GM12878 (cell line): Measurements from ENCODE around the gene CLEC5A. TPM values are rescaled to one million over a fixed set of nuclear protein-coding genes. Genes with fewer than 3 reads are reported as not detected.

Source experiments
- GABPA ChIP-seq: IDR thresholded peaks from 2 replicates; pipeline ENCODE4 v1.6.1; 2014; ENCODE audit warnings: antibody characterized with exemption, low read depth, mild to moderate bottlenecking, inconsistent platforms
- POLR2AphosphoS2 ChIP-seq: IDR thresholded peaks from 2 replicates; pipeline ENCODE4 v1.6.1; 2011; ENCODE audit warnings: low read depth, mild to moderate bottlenecking, low read length, improper control_type of control experiment, moderate library complexity
- SMC3 ChIP-seq: IDR thresholded peaks from 2 replicates; pipeline ENCODE4 v1.6.1; 2011; ENCODE audit warnings: low read length, improper control_type of control experiment, borderline replicate concordance
- polyA plus RNA-seq, 11 experiments: library from polyadenylated mRNA; depleted of rRNA in 4 of 11; unstranded in 6 of 11; stranded (reverse) in 5 of 11; fragments of >200 nt; fragmentation: Nextera tagmentation in 4 of 11; fragmentation: Illumina TruSeq in 1 of 11; extraction: Ambion mirVana in 4 of 11; extraction: Trizol in 1 of 11; gene quantifications; 1 replicate in 1 of 11; 2 replicates in 10 of 11; pipeline versions ENCODE4 v1.2.1 to v1.2.3, GENCODE V29; 2011 to 2016; ENCODE audit warnings: inconsistent platforms in 2 of 11, missing spikeins in 2 of 11, low read depth in 1 of 11
- total RNA-seq, 4 experiments: library from RNA; depleted of rRNA in 3 of 4; stranded (reverse); fragments of >200 nt in 3 of 4; fragmentation: Illumina TruSeq in 1 of 4; extraction: Trizol in 1 of 4; gene quantifications; 2 replicates each; pipeline versions ENCODE4 v1.2.1 to v1.2.3, GENCODE V29; 2013 to 2021
- TF ChIP-seq, protein P1 (sequence below): fragments of 450-650 bp; IDR thresholded peaks from 2 replicates; pipeline ENCODE4 v1.6.1; 2017; ENCODE audit warnings: mild to moderate bottlenecking
- TF ChIP-seq, protein P2 (sequence below): IDR thresholded peaks from 2 replicates; pipeline ENCODE4 v1.6.1; 2011; ENCODE audit warnings: mild to moderate bottlenecking, low read depth, low read length, moderate library complexity; ENCODE audit not compliant: insufficient replicate concordance
- TF ChIP-seq, protein P3 (sequence below): fragments of 150-350 bp; IDR thresholded peaks from 2 replicates; pipeline ENCODE4 v1.6.1; 2014; ENCODE audit warnings: mild to moderate bottlenecking, low read depth, low read length
- TF ChIP-seq, protein P4 (sequence below), 3 experiments: IDR thresholded peaks in 2 of 3; conservative IDR thresholded peaks in 1 of 3; 2 replicates each; pipeline ENCODE4 v1.5.1; 2011; ENCODE audit warnings: low read depth in 3 of 3, low read length in 3 of 3, mild to moderate bottlenecking in 3 of 3, control low read depth in 2 of 3, moderate library complexity in 2 of 3, inconsistent platforms in 1 of 3, mixed read lengths in 1 of 3; ENCODE audit not compliant: control insufficient read depth in 2 of 3, insufficient read depth in 1 of 3; ENCODE audit errors: extremely low read depth in 1 of 3

The CLEC5A gene
- total and polyA plus RNA-seq, 10 of the 15 experiments (the other 5 are each of a cell fraction or from before 2014, with no cell fraction given), result not detected

DNA sequence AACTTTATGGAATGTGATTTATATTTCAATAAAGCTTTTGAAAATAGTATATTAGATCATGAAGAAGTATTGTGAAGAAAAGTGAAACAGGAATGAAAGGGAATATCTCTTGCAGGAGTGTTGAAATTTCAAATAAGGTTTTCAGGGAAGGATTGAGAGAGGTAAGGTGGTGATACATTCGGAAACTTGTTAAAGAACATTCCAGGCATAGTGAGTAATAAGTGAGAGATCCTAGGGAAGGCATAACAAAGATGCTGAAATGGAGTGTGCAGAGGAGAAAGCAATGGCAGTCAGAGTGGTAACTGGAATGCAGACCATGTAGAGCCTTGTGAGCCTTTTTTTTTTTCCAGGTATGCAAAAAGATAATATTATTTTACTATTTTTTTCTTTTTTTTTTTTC lies 26.5 kb downstream of the CLEC5A start (continued):
- TF ChIP-seq POLR2AphosphoS2, result no peak
- TF ChIP-seq, protein P1, sequence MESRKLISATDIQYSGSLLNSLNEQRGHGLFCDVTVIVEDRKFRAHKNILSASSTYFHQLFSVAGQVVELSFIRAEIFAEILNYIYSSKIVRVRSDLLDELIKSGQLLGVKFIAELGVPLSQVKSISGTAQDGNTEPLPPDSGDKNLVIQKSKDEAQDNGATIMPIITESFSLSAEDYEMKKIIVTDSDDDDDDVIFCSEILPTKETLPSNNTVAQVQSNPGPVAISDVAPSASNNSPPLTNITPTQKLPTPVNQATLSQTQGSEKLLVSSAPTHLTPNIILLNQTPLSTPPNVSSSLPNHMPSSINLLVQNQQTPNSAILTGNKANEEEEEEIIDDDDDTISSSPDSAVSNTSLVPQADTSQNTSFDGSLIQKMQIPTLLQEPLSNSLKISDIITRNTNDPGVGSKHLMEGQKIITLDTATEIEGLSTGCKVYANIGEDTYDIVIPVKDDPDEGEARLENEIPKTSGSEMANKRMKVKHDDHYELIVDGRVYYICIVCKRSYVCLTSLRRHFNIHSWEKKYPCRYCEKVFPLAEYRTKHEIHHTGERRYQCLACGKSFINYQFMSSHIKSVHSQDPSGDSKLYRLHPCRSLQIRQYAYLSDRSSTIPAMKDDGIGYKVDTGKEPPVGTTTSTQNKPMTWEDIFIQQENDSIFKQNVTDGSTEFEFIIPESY, result no peak
- TF ChIP-seq, protein P2, sequence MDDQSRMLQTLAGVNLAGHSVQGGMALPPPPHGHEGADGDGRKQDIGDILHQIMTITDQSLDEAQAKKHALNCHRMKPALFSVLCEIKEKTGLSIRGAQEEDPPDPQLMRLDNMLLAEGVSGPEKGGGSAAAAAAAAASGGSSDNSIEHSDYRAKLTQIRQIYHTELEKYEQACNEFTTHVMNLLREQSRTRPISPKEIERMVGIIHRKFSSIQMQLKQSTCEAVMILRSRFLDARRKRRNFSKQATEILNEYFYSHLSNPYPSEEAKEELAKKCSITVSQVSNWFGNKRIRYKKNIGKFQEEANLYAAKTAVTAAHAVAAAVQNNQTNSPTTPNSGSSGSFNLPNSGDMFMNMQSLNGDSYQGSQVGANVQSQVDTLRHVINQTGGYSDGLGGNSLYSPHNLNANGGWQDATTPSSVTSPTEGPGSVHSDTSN, result no peak
- TF ChIP-seq SMC3, result no peak
- TF ChIP-seq, protein P3, sequence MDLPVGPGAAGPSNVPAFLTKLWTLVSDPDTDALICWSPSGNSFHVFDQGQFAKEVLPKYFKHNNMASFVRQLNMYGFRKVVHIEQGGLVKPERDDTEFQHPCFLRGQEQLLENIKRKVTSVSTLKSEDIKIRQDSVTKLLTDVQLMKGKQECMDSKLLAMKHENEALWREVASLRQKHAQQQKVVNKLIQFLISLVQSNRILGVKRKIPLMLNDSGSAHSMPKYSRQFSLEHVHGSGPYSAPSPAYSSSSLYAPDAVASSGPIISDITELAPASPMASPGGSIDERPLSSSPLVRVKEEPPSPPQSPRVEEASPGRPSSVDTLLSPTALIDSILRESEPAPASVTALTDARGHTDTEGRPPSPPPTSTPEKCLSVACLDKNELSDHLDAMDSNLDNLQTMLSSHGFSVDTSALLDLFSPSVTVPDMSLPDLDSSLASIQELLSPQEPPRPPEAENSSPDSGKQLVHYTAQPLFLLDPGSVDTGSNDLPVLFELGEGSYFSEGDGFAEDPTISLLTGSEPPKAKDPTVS, result no peak
- TF ChIP-seq, protein P4, sequence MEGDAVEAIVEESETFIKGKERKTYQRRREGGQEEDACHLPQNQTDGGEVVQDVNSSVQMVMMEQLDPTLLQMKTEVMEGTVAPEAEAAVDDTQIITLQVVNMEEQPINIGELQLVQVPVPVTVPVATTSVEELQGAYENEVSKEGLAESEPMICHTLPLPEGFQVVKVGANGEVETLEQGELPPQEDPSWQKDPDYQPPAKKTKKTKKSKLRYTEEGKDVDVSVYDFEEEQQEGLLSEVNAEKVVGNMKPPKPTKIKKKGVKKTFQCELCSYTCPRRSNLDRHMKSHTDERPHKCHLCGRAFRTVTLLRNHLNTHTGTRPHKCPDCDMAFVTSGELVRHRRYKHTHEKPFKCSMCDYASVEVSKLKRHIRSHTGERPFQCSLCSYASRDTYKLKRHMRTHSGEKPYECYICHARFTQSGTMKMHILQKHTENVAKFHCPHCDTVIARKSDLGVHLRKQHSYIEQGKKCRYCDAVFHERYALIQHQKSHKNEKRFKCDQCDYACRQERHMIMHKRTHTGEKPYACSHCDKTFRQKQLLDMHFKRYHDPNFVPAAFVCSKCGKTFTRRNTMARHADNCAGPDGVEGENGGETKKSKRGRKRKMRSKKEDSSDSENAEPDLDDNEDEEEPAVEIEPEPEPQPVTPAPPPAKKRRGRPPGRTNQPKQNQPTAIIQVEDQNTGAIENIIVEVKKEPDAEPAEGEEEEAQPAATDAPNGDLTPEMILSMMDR (IDR thresholded peaks at IDR 0.05 in 2 of 3, conservative IDR thresholded peaks at IDR 0.05 in 1 of 3; ENCODE audit: control insufficient read depth in 2 of 3, extremely low read depth in 1 of 3, insufficient read depth in 1 of 3, low read depth in 3 of 3, low read length in 3 of 3), result no peak
- TF ChIP-seq GABPA, result no peak
